Measurements from ENCODE around the gene DDIT4. TPM values are rescaled to one million over a fixed set of nuclear protein-coding genes. Genes with fewer than 3 reads are reported as not detected.

DDIT4 gene
- total RNA-seq, 2 experiments from 2014 or later: 382 to 384 TPM

- Mint-ChIP-seq H3K27me3 (ENCODE audit: low read depth) (no peaks in the 10 kb centered on the region), H3K4me3 (peak overlapping the region; percentile 74), H3K9me3 (ENCODE audit: insufficient read depth) (peaks cover 3% of the 10 kb centered on the region)
Observed at GRCh38 chr10:72320676-72321247, 47.0 kb downstream of the DDIT4 start.

DNA sequence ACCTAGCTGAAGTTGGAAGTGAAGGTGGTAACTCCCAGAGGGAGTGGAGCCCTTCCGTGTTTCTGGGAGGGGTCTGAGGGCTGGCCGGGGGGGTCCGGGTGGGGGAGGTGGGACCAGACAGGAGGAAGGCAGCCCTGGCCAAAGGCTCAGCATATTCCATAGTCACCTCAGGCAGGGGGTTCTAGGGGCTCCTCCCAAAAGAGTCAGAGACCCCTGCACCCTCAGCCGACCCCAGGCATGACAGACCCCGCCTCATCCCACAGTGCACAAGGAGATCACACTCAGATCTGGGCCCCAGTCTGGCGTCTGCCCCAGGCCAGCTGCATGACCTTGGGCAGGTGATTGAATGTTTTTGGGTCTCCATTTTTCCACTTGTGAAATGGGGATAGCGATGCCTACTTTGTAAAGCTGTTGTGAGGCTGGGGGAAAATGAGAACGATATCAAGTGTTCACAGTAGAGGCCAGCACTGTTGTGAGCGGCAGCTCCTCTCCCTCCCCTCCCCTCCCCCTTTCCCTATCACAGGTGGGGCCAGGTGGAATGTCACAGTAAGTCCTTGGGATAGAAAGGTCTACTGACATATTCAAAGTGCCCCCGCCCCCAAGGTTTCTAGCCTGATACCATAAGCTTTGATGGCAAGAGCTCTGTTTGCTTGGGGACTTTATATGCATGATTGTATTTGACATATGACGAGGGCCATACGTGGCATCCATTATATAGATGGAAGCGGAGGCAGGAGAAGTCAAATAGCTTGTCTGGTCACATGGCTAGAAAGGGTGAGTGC is 47.7 kb downstream of the DDIT4 start:
- no peak for DNase-seq
- ATAC-seq: no peak
- Mint-ChIP-seq H3K9me3 (ENCODE audit: insufficient read depth) (peaks cover 3% of the 10 kb centered on the region), H3K4me1 (ENCODE audit: low read depth) (peaks cover 78% of the 10 kb centered on the region), H3K27me3 (ENCODE audit: low read depth) (no peaks in the 10 kb centered on the region), H3K36me3 (ENCODE audit: low read depth) (peaks cover 13% of the 10 kb centered on the region), H3K27ac (peak overlapping the region; percentile 99), H3K4me3 (peak overlapping the region; percentile 74)
- CTCF ChIA-PET: interaction anchor here (0.8 to 7.6 kb wide), 16 partner anchors 8 to 273 kb away, joined by 3 to 73 read pairs (median 5); partner anchors contain the start of gene DDIT4
- POLR2A ChIA-PET: interaction anchor here (0.6 to 6.7 kb wide), 15 partner anchors 11 to 106 kb away, joined by 3 to 86 read pairs (median 8); partner anchors contain the start of genes ANAPC16, ASCC1 and DDIT4

More at GRCh38 chr10:72320676-72321247, 47.0 kb downstream of the DDIT4 start:
- Mint-ChIP-seq H3K36me3 (ENCODE audit: low read depth) (peaks cover 13% of the 10 kb centered on the region), H3K27ac (peak overlapping the region; percentile 99), H3K4me1 (ENCODE audit: low read depth) (peaks cover 81% of the 10 kb centered on the region)
- peak; percentile 26 for ATAC-seq
- ChIA-PET CTCF (interaction anchor here (1.0 to 7.6 kb wide), 13 partner anchors 8 to 272 kb away, joined by 3 to 73 read pairs (median 5); partner anchors contain the start of gene DDIT4), POLR2A (interaction anchor here (0.8 to 6.7 kb wide), 19 partner anchors 8 to 235 kb away, joined by 3 to 86 read pairs (median 7); partner anchors contain the start of genes ANAPC16, ASCC1 and DDIT4)
- DNase-seq: peak; percentile 67

GRCh38 chr10:72322030-72322279 is 48.2 kb downstream of the DDIT4 start:
- Mint-ChIP-seq H3K4me3 (peak overlapping the region; percentile 40), H3K36me3 (ENCODE audit: low read depth) (peaks cover 18% of the 10 kb centered on the region), H3K4me1 (ENCODE audit: low read depth) (peaks cover 78% of the 10 kb centered on the region), H3K27ac (peak overlapping the region; percentile 99), H3K9me3 (ENCODE audit: insufficient read depth) (peaks cover 3% of the 10 kb centered on the region), H3K27me3 (ENCODE audit: low read depth) (no peaks in the 10 kb centered on the region)
- ATAC-seq: no peak
- ChIA-PET POLR2A (interaction anchor here (0.6 to 6.7 kb wide), 12 partner anchors 10 to 236 kb away, joined by 3 to 86 read pairs (median 18); partner anchors contain the start of genes ANAPC16 and DDIT4), CTCF (interaction anchor here (0.8 to 7.6 kb wide), 10 partner anchors 9 to 100 kb away, joined by 3 to 73 read pairs (median 5); partner anchors contain the start of gene DDIT4)
- DNase-seq: no peak

GRCh38 chr10:72322280-72323058 is 48.7 kb downstream of the DDIT4 start:
- H3K4me3 Mint-ChIP-seq: peak overlapping the region; percentile 40

DNA sequence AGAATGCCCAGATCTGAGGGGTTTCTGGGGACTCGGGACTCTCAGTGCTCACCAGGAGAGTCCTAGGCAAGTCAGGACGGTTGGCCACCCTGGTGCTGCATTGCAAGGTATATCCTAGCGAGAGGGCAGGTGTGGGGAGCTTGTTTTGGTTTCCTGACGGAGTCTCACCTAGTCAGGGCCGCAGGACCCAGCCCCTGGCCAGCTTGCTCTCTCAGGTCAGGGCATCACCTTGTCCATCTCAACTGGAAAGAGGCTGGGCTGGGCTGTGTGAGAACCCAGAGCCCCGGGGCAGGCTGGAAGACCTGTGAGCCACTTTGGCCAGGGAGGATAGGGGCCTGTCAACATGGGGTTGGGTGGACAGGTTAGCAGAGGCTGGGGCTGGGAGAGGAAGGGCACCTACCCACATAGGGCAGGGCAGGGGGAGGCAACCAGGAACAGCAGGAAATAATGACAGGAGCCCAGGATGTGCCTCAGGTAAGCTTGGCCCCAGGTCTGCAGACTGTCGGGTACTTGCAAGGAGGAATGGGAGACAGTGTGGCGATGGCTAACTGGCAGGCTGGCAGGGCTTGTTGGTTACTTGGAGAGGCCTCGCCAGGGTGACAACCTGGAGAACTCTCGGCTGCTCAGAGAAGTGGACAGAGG is 49.5 kb downstream of the DDIT4 start:
- ATAC-seq (no peak), DNase-seq (no peak)
- Mint-ChIP-seq H3K4me3 (peak overlapping the region; percentile 12), H3K4me1 (ENCODE audit: low read depth) (peaks cover 77% of the 10 kb centered on the region), H3K27ac (peak overlapping the region; percentile 99), H3K36me3 (ENCODE audit: low read depth) (peaks cover 24% of the 10 kb centered on the region), H3K27me3 (ENCODE audit: low read depth) (no peaks in the 10 kb centered on the region), H3K9me3 (ENCODE audit: insufficient read depth) (peaks cover 3% of the 10 kb centered on the region)
- POLR2A ChIA-PET: interaction anchor here (0.7 to 6.5 kb wide), 5 partner anchors 12 to 238 kb away, joined by 3 to 86 read pairs (median 3); partner anchors contain the start of gene DDIT4
- CTCF ChIA-PET: interaction anchor here (0.8 to 7.6 kb wide), 7 partner anchors 8 to 99 kb away, joined by 3 to 73 read pairs (median 5); partner anchors contain the start of gene DDIT4

More at GRCh38 chr10:72322280-72323058, 48.7 kb downstream of the DDIT4 start:
- ChIA-PET CTCF (interaction anchor here (0.8 to 7.6 kb wide), 10 partner anchors 9 to 100 kb away, joined by 3 to 73 read pairs (median 5); partner anchors contain the start of gene DDIT4), POLR2A (interaction anchor here (0.6 to 6.7 kb wide), 14 partner anchors 10 to 237 kb away, joined by 3 to 86 read pairs (median 8); partner anchors contain the start of genes ANAPC16 and DDIT4)
- DNase-seq: peak; percentile 69
- peaks cover 76% of the 10 kb centered on the region for H3K4me1 Mint-ChIP-seq (ENCODE audit: low read depth)
- ATAC-seq: peak; percentile 8
- peaks cover 18% of the 10 kb centered on the region for H3K36me3 Mint-ChIP-seq (ENCODE audit: low read depth)
- H3K27me3 Mint-ChIP-seq (ENCODE audit: low read depth): no peaks in the 10 kb centered on the region
- H3K9me3 Mint-ChIP-seq (ENCODE audit: insufficient read depth): peaks cover 3% of the 10 kb centered on the region
- H3K27ac Mint-ChIP-seq: peak overlapping the region; percentile 99

DNA sequence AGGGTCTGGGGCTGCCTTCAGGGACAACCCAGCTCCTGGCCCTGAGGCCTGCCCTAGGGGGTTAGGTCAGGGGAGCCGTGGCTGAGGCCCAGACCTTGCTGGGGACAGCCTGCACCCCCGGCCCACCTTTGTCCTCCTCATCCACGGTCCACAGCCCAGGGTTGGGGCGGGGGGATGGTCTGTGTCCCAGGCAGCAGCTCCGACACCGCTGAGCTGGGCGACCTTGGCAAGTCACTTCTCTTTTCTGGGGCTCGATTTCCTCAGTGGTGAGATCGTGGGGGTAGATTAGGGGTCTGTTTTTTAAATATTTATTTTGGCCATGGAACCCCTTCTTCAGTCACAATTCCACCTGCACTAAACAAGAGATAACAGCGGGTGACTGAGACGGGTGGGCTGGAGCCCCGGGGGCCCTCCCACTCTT is 50.1 kb downstream of the DDIT4 start:
- no peak for DNase-seq
- CTCF ChIA-PET: interaction anchor here (0.8 to 7.6 kb wide), 6 partner anchors 8 to 100 kb away, joined by 3 to 73 read pairs (median 11); partner anchors contain the start of gene DDIT4
- Mint-ChIP-seq H3K27ac (peak overlapping the region; percentile 99), H3K4me1 (ENCODE audit: low read depth) (peaks cover 77% of the 10 kb centered on the region), H3K4me3 (no peak overlapping the region), H3K27me3 (ENCODE audit: low read depth) (no peaks in the 10 kb centered on the region), H3K36me3 (ENCODE audit: low read depth) (peaks cover 21% of the 10 kb centered on the region), H3K9me3 (ENCODE audit: insufficient read depth) (peaks cover 3% of the 10 kb centered on the region)
- POLR2A ChIA-PET: interaction anchor here (5.6 to 6.5 kb wide), 2 partner anchors 20 to 48 kb away, joined by 45 to 86 read pairs; partner anchors contain the start of gene DDIT4
- no peak for ATAC-seq

Other genes with a start within 250 kb of the DDIT4 start
- gene SPOCK2, start 185.4 kb upstream of the DDIT4 start, total RNA-seq: 100 to 1,000 TPM; 261 to 268 TPM
- gene ANAPC16, start 57.9 kb upstream of the DDIT4 start, total RNA-seq: 10 to 100 TPM; 72.9 TPM
- gene ASCC1, start 57.6 kb upstream of the DDIT4 start, total RNA-seq: 10 to 100 TPM; 34.8 to 40.3 TPM
- gene DNAJB12, start 81.0 kb downstream of the DDIT4 start, total RNA-seq: 10 to 100 TPM; 26.4 to 29.7 TPM

Data from activated CD8-positive, alpha-beta T cell treated with anti-CD3 and anti-CD28 coated beads, Interleukin-2, amount 10 ng/mL, durations not matched to agents 7 days and 5 days (primary cell).